Measurements from ENCODE around the gene SPACDR.

Gene SPACDR

GRCh38 chr7:100476903-100477870 is 13.1 kb upstream of the SPACDR start:
- H3K4me3 ChIP-seq (ENCODE audit: low read length) = peak overlapping the region; percentile 94
- TF ChIP-seq CTCF (IDR thresholded peaks at IDR 0.05; ENCODE audit: insufficient read depth, low read depth, low read length, missing control alignments) = peak; percentile 30
- peak; percentile 28 for DNase-seq (ENCODE audit: low read depth)

- no peak for DNase-seq (ENCODE audit: low read depth)
- no peak for TF ChIP-seq CTCF (IDR thresholded peaks at IDR 0.05; ENCODE audit: insufficient read depth, low read depth, low read length, missing control alignments)
- peak overlapping the region; percentile 94 for H3K4me3 ChIP-seq (ENCODE audit: low read length)
These were observed 12.2 kb upstream of the SPACDR start for GRCh38 chr7:100476101-100476780.

GRCh38 chr7:100475549-100475948 is 11.5 kb upstream of the SPACDR start:
- H3K4me3 ChIP-seq (ENCODE audit: low read length) = no peak overlapping the region
- DNase-seq (ENCODE audit: low read depth) = no peak
- TF ChIP-seq CTCF (IDR thresholded peaks at IDR 0.05; ENCODE audit: insufficient read depth, low read depth, low read length, missing control alignments) = no peak

- no peak overlapping the region for H3K4me3 ChIP-seq (ENCODE audit: low read length)
- DNase-seq (ENCODE audit: low read depth) = peak; percentile 47
- TF ChIP-seq CTCF (IDR thresholded peaks at IDR 0.05; ENCODE audit: insufficient read depth, low read depth, low read length, missing control alignments) = no peak
These were observed 8.9 kb upstream of the SPACDR start for GRCh38 chr7:100472854-100473499.

- DNase-seq (ENCODE audit: low read depth) = no peak
- TF ChIP-seq CTCF (IDR thresholded peaks at IDR 0.05; ENCODE audit: insufficient read depth, low read depth, low read length, missing control alignments) = no peak
- no peak overlapping the region for H3K4me3 ChIP-seq (ENCODE audit: low read length)
These were observed 8.2 kb upstream of the SPACDR start for GRCh38 chr7:100472121-100472851.

- no peak for TF ChIP-seq CTCF (IDR thresholded peaks at IDR 0.05; ENCODE audit: insufficient read depth, low read depth, low read length, missing control alignments)
- no peak overlapping the region for H3K4me3 ChIP-seq (ENCODE audit: low read length)
- DNase-seq (ENCODE audit: low read depth) = no peak
These were observed 7.0 kb upstream of the SPACDR start for GRCh38 chr7:100471021-100471420.

Measured in epithelial cell of esophagus (primary cell).